ENCODE data around the gene RAB44.

RAB44 gene

GRCh38 chr6:36755435-36756348 lies 58.1 kb downstream of the RAB44 start:
- FAIRE-seq = no peak

DNA sequence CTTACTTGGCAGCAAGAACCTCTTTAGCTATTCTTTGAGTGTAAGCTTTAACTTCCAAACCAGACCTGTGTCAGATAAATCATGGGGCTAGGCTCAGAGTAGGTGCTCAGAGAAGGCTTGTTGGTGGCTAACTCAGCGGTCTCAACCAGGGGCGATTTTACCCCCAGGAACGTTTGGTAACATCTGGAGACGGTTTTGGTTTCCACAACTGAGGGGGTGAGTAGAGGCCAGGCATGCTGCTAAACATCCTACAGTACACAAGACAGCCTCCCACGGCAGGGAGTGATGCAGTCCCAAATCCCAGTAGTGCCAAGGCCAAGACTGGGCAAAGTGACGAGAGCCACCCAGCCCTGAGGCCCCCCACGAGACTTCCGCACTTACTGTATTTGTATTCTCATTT lies 59.2 kb downstream of the RAB44 start:
- no peak for FAIRE-seq

GRCh38 chr6:36757206-36757605 lies 59.6 kb downstream of the RAB44 start:
- FAIRE-seq = no peak

DNA sequence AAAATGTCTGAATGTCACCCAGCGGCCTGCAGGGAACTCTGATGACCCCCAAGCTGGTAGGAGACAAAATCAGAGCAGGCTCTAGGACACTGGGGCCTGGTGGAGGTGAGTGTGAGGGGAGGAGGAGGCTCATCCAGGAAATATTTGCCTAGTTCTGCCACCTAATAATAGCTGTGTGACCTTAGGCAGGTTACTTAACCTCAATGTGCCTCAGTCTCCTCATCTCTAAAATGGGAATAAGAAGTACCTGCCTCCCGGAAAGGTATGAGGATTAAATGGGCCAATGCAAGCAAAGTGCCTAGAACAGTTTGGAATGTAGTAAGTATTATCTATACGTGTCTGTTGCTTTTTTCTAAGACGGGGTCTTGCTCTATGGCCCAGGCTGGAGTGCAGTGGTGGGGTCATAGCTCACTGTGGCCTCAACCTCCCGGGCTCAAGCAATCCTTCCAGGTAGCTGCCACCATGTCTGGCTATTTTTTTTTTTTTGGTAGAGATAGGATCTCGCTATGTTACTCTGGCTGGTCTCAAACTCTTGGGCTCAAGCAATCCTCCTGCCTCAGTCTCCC lies 60.4 kb downstream of the RAB44 start:
- no peak for FAIRE-seq

- no peak for FAIRE-seq
Observed at GRCh38 chr6:36758516-36759147, 61.0 kb downstream of the RAB44 start.

DNA sequence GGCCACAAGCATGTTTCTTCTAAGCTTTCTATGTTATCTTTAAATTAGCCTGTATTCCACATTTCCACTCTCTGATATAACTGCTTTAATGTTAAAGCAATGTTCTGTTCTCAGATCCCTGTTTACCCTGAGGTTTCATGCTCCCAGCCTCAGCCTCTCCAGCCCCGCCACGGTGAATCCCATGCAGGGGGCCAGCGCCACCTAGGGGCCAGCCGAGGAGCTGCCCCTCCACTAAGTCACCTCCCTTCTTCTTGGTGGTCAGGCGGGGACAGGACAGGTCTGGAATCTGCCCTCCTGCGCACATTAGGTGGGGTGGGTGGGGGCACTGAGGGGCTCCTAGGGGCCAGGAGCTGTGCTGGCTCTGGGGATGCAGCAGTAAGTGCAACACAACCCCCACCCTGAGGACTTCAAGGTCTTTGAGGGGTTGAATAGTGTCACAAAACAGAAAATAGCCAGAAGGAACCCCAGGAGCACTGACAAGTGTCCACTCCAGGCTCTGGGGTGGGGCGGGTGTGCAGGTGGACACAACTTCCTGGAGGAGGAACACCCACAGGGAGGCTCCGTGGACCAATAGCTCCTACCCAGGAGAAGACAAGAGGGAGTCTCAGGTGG lies 61.6 kb downstream of the RAB44 start:
- FAIRE-seq = no peak

DNA sequence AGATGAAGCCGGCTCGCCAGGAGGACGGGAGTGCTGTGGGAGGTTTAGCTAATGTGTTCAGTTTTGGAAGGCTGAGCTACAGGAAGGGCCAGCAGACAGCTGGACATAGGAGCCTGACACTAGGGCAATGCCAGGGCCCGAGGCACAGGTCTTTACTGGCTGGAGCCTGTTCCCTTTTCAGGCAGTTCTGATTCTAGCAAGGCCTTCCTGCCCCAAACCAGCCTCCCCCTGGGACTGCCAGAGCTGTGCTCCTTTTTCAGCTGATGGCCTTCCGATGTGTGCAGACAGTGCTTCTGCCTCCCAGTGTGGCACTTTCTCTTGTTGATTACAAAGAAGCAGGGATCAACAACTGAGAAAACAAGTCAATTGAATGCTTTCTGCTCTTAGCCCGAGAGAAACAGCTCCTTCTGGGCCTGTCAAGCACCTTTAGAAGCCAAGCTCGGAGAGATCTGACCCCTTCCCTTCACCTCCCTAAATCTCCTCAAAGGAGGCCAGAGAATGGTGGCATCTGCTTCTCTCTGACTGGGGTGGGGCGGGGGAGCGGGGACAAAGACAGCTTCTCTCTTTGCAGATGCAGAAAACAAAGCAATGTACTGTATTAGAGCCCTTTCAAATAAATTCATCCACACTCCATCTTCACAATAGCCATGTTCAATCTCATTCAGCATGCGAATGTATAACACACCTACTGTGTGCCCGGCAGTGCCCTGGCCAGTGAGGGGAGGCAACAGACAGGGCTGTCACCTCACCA lies 63.2 kb downstream of the RAB44 start:
- FAIRE-seq = no peak

GRCh38 chr6:36762123-36762522 lies 64.5 kb downstream of the RAB44 start:
- FAIRE-seq = no peak

DNA sequence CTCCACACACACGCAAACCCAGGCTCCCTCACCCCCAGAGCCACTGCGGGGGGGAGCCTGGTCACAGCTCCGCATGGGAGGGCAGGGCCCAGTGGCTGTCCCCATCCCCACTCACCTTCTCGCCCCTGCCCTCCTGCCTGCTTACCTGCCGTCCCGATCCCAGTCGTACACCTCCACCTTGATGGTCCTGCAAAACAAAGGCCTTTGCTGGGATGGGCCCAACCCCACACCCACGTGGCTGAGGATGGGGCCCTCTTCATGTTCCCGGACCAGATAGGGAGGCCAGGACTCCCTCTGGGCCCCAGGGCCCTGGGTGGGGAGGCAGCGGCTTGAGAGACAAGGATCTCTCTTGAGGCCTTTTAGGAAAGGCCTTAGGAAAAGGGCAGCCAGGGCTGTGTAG lies 67.6 kb downstream of the RAB44 start:
- no peak for FAIRE-seq

- no peak for FAIRE-seq
Observed at GRCh38 chr6:36765594-36766398, 68.2 kb downstream of the RAB44 start.

DNA sequence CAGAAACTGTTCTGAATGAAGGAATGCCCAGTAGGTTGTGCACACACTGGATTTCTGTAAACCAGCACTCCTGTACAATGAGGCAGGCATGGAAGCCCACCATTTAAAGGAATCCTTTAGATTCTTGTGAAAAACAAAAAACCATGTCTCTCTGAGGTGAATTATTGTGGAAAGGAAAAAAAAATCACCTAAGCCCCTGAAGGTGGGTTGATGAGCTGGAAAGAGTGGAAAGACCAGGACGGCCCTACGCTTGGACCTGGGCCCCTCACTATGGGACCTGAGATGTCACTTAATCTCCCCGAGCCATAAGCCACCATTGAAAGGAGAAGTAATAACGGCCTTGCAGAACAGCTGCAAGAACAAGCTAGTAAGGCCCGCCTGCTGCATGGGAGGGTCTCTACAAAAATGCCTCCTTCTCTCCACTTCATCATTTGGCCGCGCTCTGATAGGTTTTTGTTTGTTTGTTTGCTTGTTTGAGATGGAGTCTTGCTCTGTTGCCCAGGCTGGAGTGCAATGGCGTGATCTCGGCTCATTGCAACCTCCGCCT lies 68.8 kb downstream of the RAB44 start:
- FAIRE-seq = no peak

- no peak for FAIRE-seq
Observed at GRCh38 chr6:36769183-36769675, 71.6 kb downstream of the RAB44 start.

DNA sequence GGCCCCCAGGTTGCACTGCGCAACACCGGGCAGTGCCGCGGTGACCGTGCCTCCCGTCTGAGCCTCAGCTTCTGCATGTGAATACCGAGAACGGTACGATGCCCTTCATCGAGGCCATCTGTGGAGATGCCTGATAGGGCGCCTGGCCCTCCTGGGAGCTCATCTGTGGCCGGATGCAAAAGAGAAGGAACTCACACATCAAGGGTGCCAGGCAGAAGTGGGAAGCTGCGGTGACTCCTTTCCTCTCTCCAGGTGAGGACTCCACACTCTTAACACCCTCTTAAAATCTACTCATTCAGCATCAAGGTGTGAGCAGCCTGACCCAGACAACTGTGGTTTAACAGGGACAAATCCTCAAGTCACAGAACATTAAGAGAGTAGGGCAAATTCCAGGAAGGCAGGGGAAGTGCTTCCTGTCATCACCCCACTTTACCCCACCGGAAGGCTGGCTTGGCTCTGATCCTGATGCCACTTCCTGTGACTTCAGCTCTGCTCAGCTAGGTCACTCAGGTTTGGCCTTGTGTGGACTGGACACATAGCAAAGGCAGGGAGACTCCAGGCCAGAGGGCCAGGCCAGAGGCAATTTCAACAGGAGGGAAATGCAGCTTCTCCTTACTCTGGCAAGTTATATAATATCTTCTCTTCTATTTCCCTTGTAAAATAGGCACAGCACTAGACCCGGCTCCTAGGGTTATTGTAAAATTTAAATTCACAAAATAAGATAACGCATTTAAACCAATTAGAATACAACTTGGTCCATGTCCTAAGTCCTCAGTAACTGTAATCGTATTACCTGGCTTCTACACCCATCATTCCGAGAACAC lies 72.3 kb downstream of the RAB44 start:
- FAIRE-seq = no peak

DNA sequence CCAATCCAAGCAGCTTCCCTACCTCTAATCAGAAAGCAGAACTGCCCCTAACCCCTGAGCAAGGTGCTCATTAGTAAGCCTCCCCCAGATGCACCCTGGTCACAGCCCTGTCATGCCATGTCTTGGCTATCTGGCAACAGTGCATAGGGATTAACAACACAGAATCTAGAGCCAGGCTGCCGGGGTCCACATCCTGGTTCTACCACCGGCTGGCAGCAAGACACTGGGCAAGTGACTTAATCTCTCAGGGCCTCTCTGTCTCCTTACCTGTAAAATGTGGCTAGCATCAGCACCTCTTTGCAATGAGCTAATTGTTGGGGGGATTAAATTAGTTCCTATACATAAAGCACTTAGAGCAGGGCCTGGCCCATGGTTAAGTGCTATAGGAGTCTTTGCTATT lies 73.5 kb downstream of the RAB44 start:
- FAIRE-seq = no peak

DNA sequence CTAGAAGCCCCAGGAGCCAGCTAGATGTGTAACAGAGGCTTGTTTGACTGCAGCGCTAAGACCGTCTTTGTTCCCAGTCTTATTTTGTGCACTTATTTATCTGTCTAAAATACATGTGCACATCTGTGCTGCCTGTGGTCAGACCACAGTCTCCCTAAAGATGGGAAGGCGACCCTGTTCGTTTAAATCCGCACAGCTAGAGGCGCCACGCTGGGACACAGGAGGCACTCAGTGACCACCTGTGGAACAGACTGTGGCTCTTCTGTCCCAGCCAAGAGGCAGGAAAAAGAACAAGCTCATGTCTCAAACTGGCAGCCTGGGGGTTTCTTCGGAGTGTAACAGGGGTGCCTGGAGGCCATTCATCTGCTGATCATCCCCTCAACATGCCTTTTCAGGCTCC lies 74.8 kb downstream of the RAB44 start:
- no peak for FAIRE-seq

GRCh38 chr6:36774331-36774730 lies 76.7 kb downstream of the RAB44 start:
- no peak for FAIRE-seq

DNA sequence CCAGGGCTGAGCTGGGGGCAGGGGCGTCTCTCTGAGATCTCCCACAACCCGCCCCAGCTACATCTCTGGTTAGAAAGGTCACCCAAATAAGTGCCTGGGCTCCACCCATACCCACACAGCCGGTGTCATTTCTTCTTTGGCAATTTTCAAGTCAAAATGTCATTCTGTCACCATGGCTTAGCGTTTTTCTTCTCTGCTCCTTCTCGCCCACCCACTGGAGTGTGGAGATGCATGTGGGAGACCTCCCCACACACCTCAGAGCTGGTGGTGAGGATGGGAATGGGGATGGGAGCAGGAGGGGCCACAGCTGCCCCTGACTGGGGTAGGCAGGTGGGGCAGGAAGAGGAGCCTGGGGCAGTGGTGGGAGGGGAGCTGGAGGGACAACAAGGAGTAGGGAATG lies 78.5 kb downstream of the RAB44 start:
- no peak for FAIRE-seq

DNA sequence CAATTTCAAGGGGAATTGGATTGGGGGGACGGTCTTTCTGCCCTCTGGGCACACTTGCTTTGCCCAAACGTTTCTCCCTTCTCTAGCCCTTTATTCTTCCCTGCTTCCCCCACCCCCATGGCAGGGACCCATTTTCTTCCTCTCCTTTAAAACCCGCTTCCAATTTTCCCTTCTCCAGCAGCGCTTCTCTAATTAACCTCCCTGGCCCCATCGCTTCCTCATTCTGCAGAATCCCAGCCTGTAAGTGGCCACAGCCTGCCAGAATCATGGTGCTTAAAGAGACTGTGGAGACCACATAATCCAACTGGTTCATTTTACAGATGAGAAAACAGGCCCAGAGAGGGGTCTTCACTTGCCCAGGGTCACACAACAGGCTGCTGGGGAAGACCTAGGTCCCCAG lies 80.2 kb downstream of the RAB44 start:
- FAIRE-seq = no peak

GRCh38 chr6:36779227-36779626 lies 81.6 kb downstream of the RAB44 start:
- FAIRE-seq = no peak

GRCh38 chr6:36780442-36781177 lies 83.0 kb downstream of the RAB44 start:
- no peak for FAIRE-seq

All from colon (tissue), 2 donors.